ENCODE results near the gene IFI35. TPM values are rescaled to one million over a fixed set of nuclear protein-coding genes. Genes with fewer than 3 reads are reported as not detected.
"Not testable (repeated sequence)": the region's sequence is repeated elsewhere in the genome, so short reads cannot be mapped to it uniquely, and the experiment has no call there.

The IFI35 gene
- total RNA-seq, 1 experiment from 2014 or later, result 7.8 TPM

GRCh38 chr17:42997984-42998938 lies 8.3 kb upstream of the IFI35 start, which contains the start of gene RPL27:
RPL27 (plus strand) TSS chr17:42998419; CDS start chr17:42998751, 332 bp downstream.
- DNase-seq (ENCODE audit: low read depth), result peak; percentile 98

- no peak for DNase-seq (ENCODE audit: low read depth)
These were observed 7.5 kb upstream of the IFI35 start for GRCh38 chr17:42999003-42999525.

GRCh38 chr17:43000894-43001293 lies 5.7 kb upstream of the IFI35 start:
- DNase-seq (ENCODE audit: low read depth), result not testable (repeated sequence)

GRCh38 chr17:43003542-43004172 lies 2.9 kb upstream of the IFI35 start:
- peak; percentile 79 for DNase-seq (ENCODE audit: low read depth)

GRCh38 chr17:43010667-43011308 lies 4.2 kb downstream of the IFI35 start:
- no peak for DNase-seq (ENCODE audit: low read depth)

- no peak for DNase-seq (ENCODE audit: low read depth)
These were observed 5.3 kb downstream of the IFI35 start for GRCh38 chr17:43011728-43012472.

- no peak for DNase-seq (ENCODE audit: low read depth)
These were observed 6.7 kb downstream of the IFI35 start for GRCh38 chr17:43013296-43013695.

- DNase-seq (ENCODE audit: low read depth), result no peak
These were observed 7.5 kb downstream of the IFI35 start for GRCh38 chr17:43014020-43014648.

- no peak for DNase-seq (ENCODE audit: low read depth)
These were observed 8.3 kb downstream of the IFI35 start for GRCh38 chr17:43014649-43015542.

- no peak for DNase-seq (ENCODE audit: low read depth)
These were observed 9.0 kb downstream of the IFI35 start for GRCh38 chr17:43015579-43015978.

- DNase-seq (ENCODE audit: low read depth), result no peak
These were observed 9.6 kb downstream of the IFI35 start for GRCh38 chr17:43016216-43016615.

GRCh38 chr17:43018008-43018853 lies 11.6 kb downstream of the IFI35 start:
- DNase-seq (ENCODE audit: low read depth), result no peak

- no peak for DNase-seq (ENCODE audit: low read depth)
These were observed 12.3 kb downstream of the IFI35 start for GRCh38 chr17:43018932-43019331.

- DNase-seq (ENCODE audit: low read depth), result no peak
These were observed 12.8 kb downstream of the IFI35 start for GRCh38 chr17:43019418-43019817.

- no peak for DNase-seq (ENCODE audit: low read depth)
These were observed 13.5 kb downstream of the IFI35 start for GRCh38 chr17:43020030-43020621.

- DNase-seq (ENCODE audit: low read depth), result peak; percentile 72
These were observed 14.5 kb downstream of the IFI35 start for GRCh38 chr17:43020789-43021740.
